GM19467 (cell line): ENCODE results near the gene RAB7B.

Experiments used
- ATAC-seq: cut with Tn5 transposase; IDR thresholded peaks from one replicate; pipeline ENCODE4 v1.9.1; 2021; ENCODE audit warnings: mild to moderate bottlenecking, moderate library complexity; ENCODE audit not compliant: unreplicated experiment

The RAB7B gene

DNA sequence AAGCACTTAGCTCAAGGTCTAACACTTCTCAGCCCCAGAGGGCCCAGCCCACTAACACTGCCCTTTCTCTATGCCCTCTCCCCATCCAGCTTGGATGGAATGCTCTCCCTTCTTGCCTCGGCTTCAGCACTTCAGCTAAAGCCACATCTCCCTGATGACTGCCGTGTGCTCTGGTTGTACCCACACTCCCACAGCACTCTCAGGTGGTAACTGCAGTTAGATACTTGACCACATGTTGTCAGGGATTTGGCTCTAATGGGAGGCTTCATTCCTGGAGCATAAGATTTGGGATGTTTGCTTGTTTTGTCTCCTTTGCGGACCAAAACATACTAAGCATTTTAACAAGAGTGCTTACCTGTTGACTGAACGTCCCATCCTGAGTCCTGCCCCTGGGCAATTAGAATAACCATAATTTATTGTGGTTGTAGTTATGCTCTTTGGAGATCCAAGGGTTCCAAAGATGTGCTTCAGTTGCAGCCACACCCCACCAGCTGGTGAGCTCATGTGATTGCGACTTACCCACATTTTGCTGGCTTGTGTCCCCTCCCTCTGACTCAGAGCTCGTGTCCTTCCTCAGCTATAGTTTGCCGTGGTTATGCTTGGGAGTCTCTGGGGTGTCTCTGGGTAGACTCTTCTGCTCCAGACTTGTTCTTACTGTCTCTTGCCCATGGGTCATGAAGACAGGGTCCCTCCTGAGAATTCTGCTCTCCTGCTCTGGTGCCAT, 52.2 kb downstream of the RAB7B start:
- no peak for ATAC-seq

DNA sequence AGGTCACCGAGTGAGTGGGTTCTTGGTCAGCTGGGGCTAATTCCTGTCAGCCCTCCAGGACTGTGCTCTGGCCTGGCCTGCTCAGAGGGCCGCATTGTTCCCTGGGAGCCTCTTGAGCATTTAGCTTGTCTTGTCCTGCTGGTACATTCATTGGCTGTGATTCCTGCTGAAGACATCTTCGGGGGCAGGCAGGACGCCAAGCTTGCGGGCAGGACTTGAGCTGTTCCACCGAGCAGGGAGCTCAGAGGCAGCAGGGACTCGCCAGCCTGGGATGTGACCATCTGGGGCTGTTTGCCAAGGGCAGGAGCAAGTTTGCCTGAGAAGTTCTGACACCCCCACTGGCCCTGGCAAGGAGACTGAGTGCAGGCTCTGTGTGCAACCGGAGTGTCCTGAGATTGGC, 52.9 kb downstream of the RAB7B start:
- no peak for ATAC-seq

GRCh38 chr1:205949753-205950152, 53.4 kb downstream of the RAB7B start:
- ATAC-seq = no peak

DNA sequence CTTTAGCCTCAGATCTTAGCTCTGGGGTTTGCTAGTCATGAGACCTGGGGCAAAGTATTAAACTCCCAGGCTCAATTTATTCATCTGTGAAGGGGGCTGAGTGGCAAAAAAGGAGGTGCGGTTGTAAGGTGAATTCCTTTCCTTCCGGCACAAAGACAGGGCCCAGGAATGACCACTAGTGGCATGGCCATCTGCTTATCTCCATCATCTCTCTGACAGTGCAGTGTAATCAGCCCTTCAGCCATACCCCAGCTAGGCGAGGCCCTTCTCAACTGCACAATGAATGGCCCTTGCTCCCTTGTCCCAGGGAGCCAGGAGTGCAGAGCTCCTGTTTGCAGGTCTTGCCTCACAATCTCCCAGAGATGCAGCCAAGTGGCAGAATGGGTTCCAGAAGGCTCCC, 54.3 kb downstream of the RAB7B start:
- ATAC-seq = no peak

- no peak for ATAC-seq
Observed at GRCh38 chr1:205948039-205948438, 55.2 kb downstream of the RAB7B start.

DNA sequence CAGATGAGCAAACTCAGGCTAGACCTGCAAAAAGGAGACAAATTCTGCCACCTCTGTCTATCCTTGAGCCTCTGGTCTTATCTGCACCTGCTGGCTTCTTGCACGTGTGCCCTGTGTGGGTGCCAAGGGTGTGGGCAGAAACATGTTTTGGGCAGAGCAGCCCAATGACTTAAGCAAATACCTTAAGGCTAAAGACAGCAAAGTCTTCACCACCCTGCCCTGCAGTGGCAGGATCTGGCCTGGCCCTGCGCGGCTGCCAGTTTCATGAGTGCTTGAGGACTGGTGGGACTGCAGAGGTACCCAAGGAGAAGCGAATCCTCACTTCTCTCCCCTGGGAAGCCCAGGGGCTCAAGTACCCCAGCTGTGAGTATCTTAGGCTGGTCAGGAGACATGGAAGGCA, 56.2 kb downstream of the RAB7B start:
- no peak for ATAC-seq

GRCh38 chr1:205945069-205945468, 58.1 kb downstream of the RAB7B start:
- no peak for ATAC-seq

GRCh38 chr1:205944525-205944924, 58.7 kb downstream of the RAB7B start:
- no peak for ATAC-seq

- no peak for ATAC-seq
Observed at GRCh38 chr1:205943245-205943644, 60.0 kb downstream of the RAB7B start, which contains the start of gene SLC26A9. Gene SLC26A9 (minus strand): TSS chr1:205943456. CDS start chr1:205935820, 7,636 bp downstream.

DNA sequence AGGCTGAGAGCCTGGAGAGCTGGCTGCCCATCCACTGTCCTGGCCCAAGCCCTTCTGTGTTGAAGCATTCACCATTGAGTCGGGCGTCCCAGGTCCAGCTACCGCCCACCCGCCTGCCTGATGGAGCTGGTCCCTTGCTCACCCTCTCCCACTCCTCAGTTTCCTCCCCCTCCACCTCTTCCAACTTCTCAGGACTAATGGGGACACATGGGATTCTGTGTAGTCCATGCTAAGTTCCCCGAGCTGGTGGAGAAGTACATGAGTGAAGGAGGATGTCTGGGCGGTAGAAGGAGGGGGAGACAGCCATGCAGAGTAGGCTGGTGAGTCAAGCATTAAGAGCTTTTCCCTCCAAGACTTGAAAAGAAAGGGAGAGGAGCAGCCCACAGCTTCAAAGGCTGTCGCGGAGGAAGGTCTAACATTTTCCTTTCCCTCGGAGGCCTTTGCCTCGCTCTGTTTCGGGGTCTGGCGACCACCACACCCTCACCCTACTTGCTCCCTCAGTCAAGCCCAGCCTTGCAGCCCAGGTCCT, 60.5 kb downstream of the RAB7B start:
- ATAC-seq = no peak

DNA sequence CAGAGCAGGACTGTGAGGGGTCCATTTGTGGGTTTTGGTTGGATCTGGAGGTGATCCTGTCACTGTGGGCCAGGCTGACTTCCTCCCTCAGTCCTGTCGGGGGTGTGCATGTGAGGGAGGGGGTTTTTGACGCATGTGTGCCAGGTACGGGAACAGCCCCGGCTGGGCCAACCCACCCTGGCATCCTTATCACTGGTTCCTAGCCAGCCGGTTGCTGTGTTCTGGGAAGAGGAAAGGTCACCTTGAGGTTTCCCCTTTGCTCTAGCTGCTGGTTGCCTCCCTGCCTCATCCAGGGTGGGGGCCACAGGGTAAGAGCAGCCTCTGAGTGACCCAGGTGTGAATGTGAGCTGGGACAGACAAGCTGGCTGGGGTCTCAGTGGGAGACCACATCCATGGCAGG, 62.5 kb downstream of the RAB7B start:
- ATAC-seq = no peak

DNA sequence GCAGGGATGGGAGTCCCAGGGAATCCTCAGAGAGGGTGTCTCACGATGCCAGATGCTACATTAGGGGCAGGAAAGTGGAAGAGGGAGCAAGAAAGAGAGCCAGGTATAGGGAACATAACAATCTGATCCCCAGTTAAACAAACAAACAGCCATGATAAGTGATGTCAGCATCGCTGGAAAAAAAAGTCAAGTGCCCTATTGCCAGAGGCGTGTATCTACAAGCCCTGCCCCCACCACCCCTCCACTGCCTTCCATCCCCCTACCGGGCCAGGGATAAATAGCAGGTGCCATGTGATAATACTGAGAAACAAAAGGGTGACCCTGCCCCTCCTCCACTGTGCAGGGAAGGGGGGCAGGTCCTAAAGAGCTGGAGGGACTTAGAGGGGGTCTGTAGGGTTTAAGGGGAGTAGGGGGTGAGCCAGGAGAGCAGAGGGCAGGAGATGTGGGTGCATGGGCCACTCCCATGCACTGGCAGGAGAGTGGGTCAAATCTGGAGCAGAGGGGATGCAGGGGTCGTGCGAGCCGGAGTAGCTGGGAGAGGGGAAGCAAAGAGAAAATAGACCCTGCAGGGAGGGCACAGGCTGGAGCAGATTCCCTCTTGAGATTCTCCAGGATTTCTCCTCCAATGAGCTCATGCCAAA, 63.4 kb downstream of the RAB7B start:
- no peak for ATAC-seq

- ATAC-seq = no peak
Observed at GRCh38 chr1:205938682-205939081, 64.5 kb downstream of the RAB7B start.

- no peak for ATAC-seq
Observed at GRCh38 chr1:205936846-205937586, 66.2 kb downstream of the RAB7B start.

DNA sequence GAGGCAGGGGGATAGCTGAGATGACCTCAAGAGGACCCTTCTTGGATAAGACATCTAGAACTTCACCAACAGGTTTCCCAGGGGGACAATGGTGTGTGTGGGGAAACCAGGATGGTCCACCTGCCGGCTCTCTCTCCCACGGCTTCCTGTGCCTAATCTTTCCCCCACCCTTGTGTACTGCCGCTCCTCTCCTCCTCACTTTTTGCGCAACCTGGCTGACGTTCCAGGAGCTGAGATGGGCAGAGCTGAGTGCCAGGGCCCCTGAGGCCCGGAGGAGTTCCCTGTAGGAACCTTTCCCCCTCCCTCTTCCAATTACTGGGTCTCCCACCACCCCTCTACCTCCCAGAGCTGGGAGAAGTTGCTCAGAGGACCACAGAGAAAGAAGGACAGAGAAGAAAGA, 66.9 kb downstream of the RAB7B start:
- no peak for ATAC-seq

GRCh38 chr1:205935869-205936268, 67.3 kb downstream of the RAB7B start:
- no peak for ATAC-seq

DNA sequence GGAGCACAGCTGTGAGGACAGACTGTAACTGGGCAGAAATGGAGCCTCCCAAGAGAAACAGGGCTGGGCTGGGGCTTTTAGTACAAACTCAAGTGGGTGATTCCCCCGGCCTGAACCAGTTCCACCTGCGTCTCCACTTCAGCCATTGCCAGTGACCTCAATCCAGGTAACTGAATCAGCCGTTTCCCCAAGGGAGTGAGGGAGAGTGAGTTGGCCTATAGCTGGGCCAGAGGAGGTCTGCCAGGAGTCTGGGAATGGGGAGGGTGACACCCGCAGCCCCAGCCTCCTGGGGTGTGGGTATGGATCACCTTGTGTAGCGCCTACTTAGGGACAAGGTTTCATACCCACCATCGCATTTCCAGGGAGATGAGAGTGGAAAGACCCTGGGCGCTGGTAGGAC, 68.4 kb downstream of the RAB7B start:
- ATAC-seq = no peak

GRCh38 chr1:205933671-205934618, 69.2 kb downstream of the RAB7B start:
- ATAC-seq = no peak

DNA sequence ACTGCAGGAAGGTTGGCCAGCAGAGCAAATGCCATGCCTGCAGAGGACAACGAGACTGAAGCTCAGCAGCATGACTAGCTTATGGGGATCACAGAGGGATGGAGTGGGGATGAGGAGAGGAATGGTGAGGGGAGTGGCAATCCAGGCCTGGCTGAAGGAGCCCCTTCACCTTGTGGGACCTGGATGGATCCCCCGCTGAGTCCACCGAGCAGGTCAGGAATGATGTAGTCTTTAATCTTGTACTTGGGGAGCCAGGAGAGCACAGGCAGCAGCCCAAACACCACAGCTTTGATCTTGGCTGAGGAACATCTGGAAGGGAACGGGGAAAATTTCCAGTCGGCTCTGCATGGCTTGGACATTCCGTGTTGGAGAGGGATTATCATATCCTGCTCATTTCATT, 70.4 kb downstream of the RAB7B start:
- ATAC-seq = no peak

DNA sequence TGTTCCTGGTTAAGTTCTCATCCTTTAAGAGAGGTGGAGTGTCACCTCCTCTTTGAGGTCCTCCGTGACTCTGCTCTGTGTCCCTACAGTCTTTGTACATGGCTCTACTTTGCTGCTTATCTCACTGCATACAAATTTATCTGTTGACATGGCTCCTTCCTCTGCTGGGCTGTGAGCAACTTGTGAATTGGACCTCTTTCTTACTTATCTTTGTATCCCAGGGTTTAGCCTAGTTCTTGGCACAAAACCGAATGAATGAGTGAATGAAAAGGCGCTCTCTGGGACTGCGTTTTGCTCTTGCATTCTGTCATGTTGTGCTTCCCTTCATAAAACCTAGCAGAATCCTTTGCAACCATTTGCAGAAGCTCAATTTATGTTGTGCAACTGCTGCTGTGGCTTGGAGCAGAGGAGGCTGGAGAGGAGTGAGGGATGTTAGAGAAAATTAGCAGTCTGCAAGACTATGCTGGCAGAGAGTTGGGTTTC, 72.4 kb downstream of the RAB7B start:
- no peak for ATAC-seq
